IMR-90 (cell line): Measurements from ENCODE around the gene RABGGTB. TPM values are rescaled to one million over a fixed set of nuclear protein-coding genes. Genes with fewer than 3 reads are reported as not detected.

ENCODE experiments used
- ATAC-seq: fragments of 200-7000 bp; cut with Tn5 transposase; 2 replicates; pipeline ENCODE4 v1.9.1; 2020; ENCODE audit warnings: low read depth, mild to moderate bottlenecking, moderate library complexity
- BruUV-seq: library from RNA; stranded (reverse); fragments of 400-500 nt; replicated peaks from 2 replicates; lab custom pipeline; 2021; lab: Mats Ljungman, UMichigan
- CTCF ChIA-PET: fragments of 300-600 bp; formaldehyde crosslinking; extraction: SDS; loops from one replicate; lab custom pipeline; 2021; ENCODE audit warnings: antibody characterized with exemption; lab: Yijun Ruan, JAX
- POLR2A ChIA-PET: fragments of 300-600 bp; sonication (Branson Sonifier 250); formaldehyde crosslinking; loops from one replicate; lab custom pipeline; 2022; ENCODE audit warnings: antibody characterized with exemption; ENCODE audit not compliant: unreplicated experiment; lab: Charles Lee
- DNase-seq: peaks from one replicate; pipeline ENCODE4 v3.0.0; 2013
- H2AFZ ChIP-seq: replicated peaks from 2 replicates; pipeline ENCODE3; 2013; ENCODE audit warnings: low read length, mild to moderate bottlenecking; ENCODE audit not compliant: poor library complexity
- H2AK5ac ChIP-seq: 2 replicates; pipeline ENCODE4 v1.6.1; 2013; ENCODE audit warnings: low read depth, low read length, inconsistent platforms
- H2AK9ac ChIP-seq: replicated peaks from 2 replicates; pipeline ENCODE3; 2013; ENCODE audit warnings: mild to moderate bottlenecking, low read depth, low read length, moderate library complexity; ENCODE audit not compliant: poor library complexity
- H2BK120ac ChIP-seq: 2 replicates; pipeline ENCODE4 v1.6.1; 2013; ENCODE audit warnings: low read depth, low read length, inconsistent platforms
- H2BK15ac ChIP-seq: 3 replicates; pipeline ENCODE4 v1.6.1; 2013; ENCODE audit warnings: low read depth, low read length, inconsistent platforms
- H2BK20ac ChIP-seq: 2 replicates; pipeline ENCODE4 v1.6.1; 2013; ENCODE audit warnings: low read depth, mild to moderate bottlenecking, inconsistent platforms, low read length, moderate library complexity
- H2BK5ac ChIP-seq: 2 replicates; pipeline ENCODE4 v1.6.1; 2013; ENCODE audit warnings: mild to moderate bottlenecking, low read depth, low read length, inconsistent platforms; ENCODE audit not compliant: poor library complexity, severe bottlenecking
- H3K14ac ChIP-seq: replicated peaks from 2 replicates; pipeline ENCODE4 v1.6.1; 2013; ENCODE audit warnings: low read depth, low read length, inconsistent platforms
- H3K18ac ChIP-seq: 2 replicates; pipeline ENCODE4 v1.6.1; 2013; ENCODE audit warnings: low read depth, low read length, control low read depth
- H3K23ac ChIP-seq: 2 replicates; pipeline ENCODE4 v1.6.1; 2013; ENCODE audit warnings: low read depth, low read length, inconsistent platforms
- H3K27ac ChIP-seq: 2 replicates; pipeline ENCODE4 v1.5.1; 2013; ENCODE audit warnings: mild to moderate bottlenecking, control low read depth, low read length; ENCODE audit not compliant: insufficient read depth
- H3K27me3 ChIP-seq: 2 replicates; pipeline ENCODE4 v1.6.1; 2013; ENCODE audit warnings: low read length; ENCODE audit not compliant: control insufficient read depth, insufficient read depth
- H3K36me3 ChIP-seq: 2 replicates; pipeline ENCODE4 v1.6.1; 2013; ENCODE audit warnings: low read length, mixed read lengths; ENCODE audit not compliant: control insufficient read depth, insufficient read depth
- H3K4ac ChIP-seq: 2 replicates; pipeline ENCODE4 v1.6.1; 2013; ENCODE audit warnings: low read depth, low read length, inconsistent platforms
- H3K4me1 ChIP-seq: 2 replicates; pipeline ENCODE4 v1.6.1; 2013; ENCODE audit warnings: low read length, mixed read lengths; ENCODE audit not compliant: control insufficient read depth, insufficient read depth
- H3K4me2 ChIP-seq: 2 replicates; pipeline ENCODE4 v1.6.1; 2013; ENCODE audit warnings: low read depth, mild to moderate bottlenecking, control low read depth, low read length, moderate library complexity
- H3K4me3 ChIP-seq: 2 replicates; pipeline ENCODE4 v1.5.1; 2013; ENCODE audit warnings: low read depth, mild to moderate bottlenecking, control low read depth, low read length, moderate library complexity; ENCODE audit not compliant: insufficient read depth
- H3K56ac ChIP-seq: 2 replicates; pipeline ENCODE4 v1.6.1; 2013; ENCODE audit warnings: low read length, inconsistent platforms; ENCODE audit not compliant: insufficient read depth; ENCODE audit errors: extremely low read depth
- H3K79me1 ChIP-seq, 2 experiments: 2 replicates each; pipeline ENCODE4 v1.6.1; 2013; ENCODE audit warnings: low read length in 2 of 2, inconsistent platforms in 1 of 2, low read depth in 1 of 2
- H3K9ac ChIP-seq: 2 replicates; pipeline ENCODE4 v1.6.1; 2013; ENCODE audit warnings: low read depth, low read length, control low read depth
- H3K9me1 ChIP-seq: 2 replicates; pipeline ENCODE4 v1.6.1; 2013; ENCODE audit warnings: low read length, inconsistent platforms; ENCODE audit not compliant: insufficient read depth
- H3K9me3 ChIP-seq: 2 replicates; pipeline ENCODE4 v1.6.1; 2013; ENCODE audit warnings: low read length; ENCODE audit not compliant: control insufficient read depth, insufficient read depth
- H4K20me1 ChIP-seq: 2 replicates; pipeline ENCODE4 v1.6.1; 2013; ENCODE audit warnings: low read length, inconsistent platforms; ENCODE audit not compliant: insufficient read depth
- H4K5ac ChIP-seq: 2 replicates; pipeline ENCODE4 v1.6.1; 2013; ENCODE audit warnings: mild to moderate bottlenecking, low read depth, low read length, control low read depth
- H4K8ac ChIP-seq, 2 experiments: 2 replicates each; pipeline ENCODE4 v1.6.1; 2013; ENCODE audit warnings: low read depth in 2 of 2, low read length in 2 of 2, control low read depth in 1 of 2, inconsistent platforms in 1 of 2
- H4K91ac ChIP-seq: 2 replicates; pipeline ENCODE4 v1.6.1; 2013; ENCODE audit warnings: low read depth, low read length, inconsistent platforms; ENCODE audit not compliant: insufficient read depth
- BHLHE40 ChIP-seq: fragments of 150-350 bp; IDR thresholded peaks from 2 replicates; pipeline ENCODE4 v1.6.1; 2016; ENCODE audit warnings: mild to moderate bottlenecking, low read depth, low read length
- FOS ChIP-seq: fragments of 150-350 bp; IDR thresholded peaks from 2 replicates; pipeline ENCODE4 v1.6.1; 2016; ENCODE audit warnings: low read depth, low read length
- MAFK ChIP-seq: IDR thresholded peaks from 2 replicates; pipeline ENCODE4 v1.6.1; 2012; ENCODE audit warnings: low read depth, low read length, improper control_type of control experiment
- MAZ ChIP-seq: IDR thresholded peaks from 2 replicates; pipeline ENCODE4 v1.6.1; 2012; ENCODE audit warnings: low read depth, mild to moderate bottlenecking, low read length, improper control_type of control experiment, moderate library complexity, borderline replicate concordance
- MXI1 ChIP-seq: IDR thresholded peaks from 2 replicates; pipeline ENCODE4 v1.6.1; 2012; ENCODE audit warnings: low read depth, mild to moderate bottlenecking, low read length, moderate library complexity, borderline replicate concordance
- NFE2L2 ChIP-seq: fragments of 150-350 bp; IDR thresholded peaks from 2 replicates; pipeline ENCODE4 v1.6.1; 2016; ENCODE audit warnings: low read depth, mild to moderate bottlenecking, low read length
- RAD21 ChIP-seq: IDR thresholded peaks from 2 replicates; pipeline ENCODE4 v1.6.1; 2012; ENCODE audit warnings: low read length, improper control_type of control experiment
- RCOR1 ChIP-seq: IDR thresholded peaks from 2 replicates; pipeline ENCODE4 v1.6.1; 2012; ENCODE audit warnings: mild to moderate bottlenecking, low read length, improper control_type of control experiment; ENCODE audit not compliant: insufficient replicate concordance
- WGBS, 2 experiments: methylation state at CpG; one replicate each; pipeline versions ENCODE4 v1.1.5 to v1.1.7; 2013; ENCODE audit warnings: missing lambda C conversion rate in 2 of 2; ENCODE audit not compliant: insufficient read length in 1 of 2; ENCODE audit errors: extremely low coverage in 2 of 2; 5-methylcytosine and 5-hydroxymethylcytosine counted together
- dilution Hi-C: fragments of 300-500 bp; cut with HindIII; formaldehyde crosslinking; loops from one replicate; pipeline ENCODE4 v1.14.3; 2018; ENCODE audit warnings: low sequenced_read_pairs; ENCODE audit not compliant: unreplicated experiment
- in situ Hi-C: fragments of 300-500 bp; cut with MboI; formaldehyde crosslinking; loops from 3 replicates; pipeline ENCODE4 v1.14.3; 2019; ENCODE audit warnings: low sequenced_read_pairs, inconsistent platforms, mixed read lengths
- intact Hi-C: fragments of 100-400 bp; cut with micrococcal nuclease; formaldehyde crosslinking; loops from 2 replicates; pipeline ENCODE4 v1.10.0; 2022
- polyA plus RNA-seq, 3 experiments: library from polyadenylated mRNA; depleted of rRNA; stranded (reverse); fragments of >200 nt; gene quantifications; 2 replicates each; pipeline ENCODE4 v1.2.3, GENCODE V29; 2012; ENCODE audit warnings: low replicate concordance in 1 of 3
- total RNA-seq: library from RNA; depleted of rRNA; stranded (reverse); fragments of >200 nt; gene quantifications from 2 replicates; pipeline ENCODE4 v1.2.3, GENCODE V29; 2012

The RABGGTB gene
- total and polyA plus RNA-seq, 2 of the 4 experiments (the other 2 are of a cell fraction) = 48.2 to 76.0 TPM

GRCh38 chr1:75838079-75838478, 52.0 kb downstream of the RABGGTB start:
- H3K9me1 ChIP-seq = no peaks in the 10 kb centered on the region
- no peak overlapping the region for H3K4ac ChIP-seq
- BruUV-seq = no TSS peak
- no peaks in the 10 kb centered on the region for H3K79me1 ChIP-seq
- H3K56ac ChIP-seq = no peak overlapping the region
- no peaks in the 10 kb centered on the region for H3K36me3 ChIP-seq
- no peak overlapping the region for H4K91ac ChIP-seq
- CTCF ChIA-PET = no interaction called here
- ATAC-seq = no peak
- H3K9ac ChIP-seq = no peak overlapping the region
- H2BK20ac ChIP-seq = no peak overlapping the region
- H3K27me3 ChIP-seq = no peaks in the 10 kb centered on the region
- no peaks in the 10 kb centered on the region for H3K9me3 ChIP-seq
- no peaks in the 10 kb centered on the region for H4K20me1 ChIP-seq
- H2AFZ ChIP-seq = no peak overlapping the region
- H3K4me3 ChIP-seq = no peak overlapping the region
- H3K4me1 ChIP-seq = no peaks in the 10 kb centered on the region
- dilution Hi-C loops = no loop called here
- H3K4me2 ChIP-seq = no peak overlapping the region
- no peak overlapping the region for H3K18ac ChIP-seq
- in situ Hi-C loops = no loop called here
- WGBS, 2 experiments = 100% methylated on average over 1 of the region's 2 CpGs; no CpG with 5 or more reads in 1 of the 2 experiments
- intact Hi-C loops = no loop called here
- no peak overlapping the region for H2BK15ac ChIP-seq
- H3K14ac ChIP-seq = no peak overlapping the region
- H3K23ac ChIP-seq = no peak overlapping the region
- H4K8ac ChIP-seq = no peak overlapping the region
- no peak overlapping the region for H2BK5ac ChIP-seq
- POLR2A ChIA-PET = no interaction called here
- no peak for TF ChIP-seq MAFK
- no peak for TF ChIP-seq NFE2L2
- no peak for TF ChIP-seq RAD21
- TF ChIP-seq RCOR1 = no peak
- TF ChIP-seq MAZ = no peak
- no peak for TF ChIP-seq FOS
- TF ChIP-seq BHLHE40 = no peak
- TF ChIP-seq MXI1 = no peak
- no peak overlapping the region for H4K5ac ChIP-seq
- no peak overlapping the region for H3K27ac ChIP-seq
- H2BK120ac ChIP-seq = no peak overlapping the region
- no peak overlapping the region for H2AK5ac ChIP-seq
- DNase-seq = no peak
- no peak overlapping the region for H2AK9ac ChIP-seq
